GM13976 (cell line): ENCODE results near the gene INHBE.
"Not testable (repeated sequence)": the region's sequence is repeated elsewhere in the genome, so short reads cannot be mapped to it uniquely, and the experiment has no call there.

Source experiments
- DNase-seq: peaks from one replicate; pipeline ENCODE4 v3.0.0; 2012; ENCODE audit warnings: low spot score
- CTCF ChIP-seq: IDR thresholded peaks from 2 replicates; pipeline ENCODE4 v1.5.1; 2012; ENCODE audit warnings: borderline replicate concordance, mild to moderate bottlenecking; ENCODE audit not compliant: insufficient read depth; ENCODE audit errors: extremely low read depth, missing control alignments, control extremely low read depth
- in situ Hi-C: fragments of 300-500 bp; cut with MboI; formaldehyde crosslinking; loops from one replicate; pipeline ENCODE4 v1.12.0; 2022; ENCODE audit warnings: low sequenced_read_pairs, mixed read lengths, inconsistent platforms; ENCODE audit not compliant: unreplicated experiment

INHBE gene

GRCh38 chr12:57431654-57432188, 23.4 kb upstream of the INHBE start:
- in situ Hi-C loops = no loop called here
- DNase-seq = no peak
- TF ChIP-seq CTCF = no peak

- no peak for TF ChIP-seq CTCF
- no peak for DNase-seq
- in situ Hi-C loops = no loop called here
Observed at GRCh38 chr12:57433370-57433769, 21.7 kb upstream of the INHBE start.

- in situ Hi-C loops = no loop called here
- no peak for TF ChIP-seq CTCF
- DNase-seq = no peak
Observed at GRCh38 chr12:57434517-57435223, 20.4 kb upstream of the INHBE start, which contains the start of gene INHBC. INHBC (plus strand) TSS chr12:57434784; CDS start chr12:57434887, 103 bp downstream.

GRCh38 chr12:57435293-57435692, 19.8 kb upstream of the INHBE start:
- in situ Hi-C loops = no loop called here
- no peak for DNase-seq
- no peak for TF ChIP-seq CTCF

- TF ChIP-seq CTCF = no peak
- DNase-seq = no peak
- in situ Hi-C loops = no loop called here
Observed at GRCh38 chr12:57438400-57438799, 16.7 kb upstream of the INHBE start.

- in situ Hi-C loops = no loop called here
- no peak for DNase-seq
- TF ChIP-seq CTCF = no peak
Observed at GRCh38 chr12:57439762-57440266, 15.3 kb upstream of the INHBE start.

GRCh38 chr12:57441393-57441792, 13.7 kb upstream of the INHBE start:
- in situ Hi-C loops, DNase-seq: not testable (repeated sequence)
